HT-29 (cell line): ENCODE measurements around the gene ATP2A1. TPM values are rescaled to one million over a fixed set of nuclear protein-coding genes. Genes with fewer than 3 reads are reported as not detected.
"Not testable (repeated sequence)": the region's sequence is repeated elsewhere in the genome, so short reads cannot be mapped to it uniquely, and the experiment has no call there.

Source experiments
- DNase-seq: peaks from one replicate; pipeline ENCODE4 v3.0.0-alpha.2; 2015; ENCODE audit warnings: low spot score
- small RNA-seq: library from RNA; depleted of rRNA; stranded (forward); fragments of <200 nt; gene quantifications from one replicate; pipeline ENCODE3, GENCODE V24; 2014
- total RNA-seq: library from RNA; depleted of rRNA; stranded (reverse); fragments of >200 nt; shearing (Covaris generic); gene quantifications from 2 replicates; pipeline ENCODE4 v1.2.3, GENCODE V29; 2014; rRNA removed

The ATP2A1 gene
- total RNA-seq, 1 experiment from 2014 or later, result 2.6 TPM

DNA sequence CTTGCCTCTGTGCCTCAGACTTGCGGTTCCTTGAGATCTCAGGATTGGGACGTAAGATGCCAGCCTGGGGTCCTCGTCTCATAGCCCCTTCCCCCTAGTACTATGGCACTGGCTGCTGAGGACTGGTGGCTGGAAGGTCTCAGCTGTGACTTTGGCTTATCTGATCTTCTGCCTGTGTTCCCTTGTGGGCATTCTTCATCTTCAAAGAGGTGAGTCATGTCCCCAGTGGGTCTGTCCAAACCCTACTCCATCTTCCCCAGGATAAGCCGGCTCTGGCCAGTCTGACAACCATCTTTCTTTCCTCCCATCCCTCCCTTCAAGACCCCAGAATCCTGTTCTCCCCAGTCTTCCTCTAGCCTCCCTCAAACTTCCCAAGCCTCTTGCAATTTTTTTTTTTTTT is 57.1 kb downstream of the ATP2A1 start:
- no peak for DNase-seq

DNA sequence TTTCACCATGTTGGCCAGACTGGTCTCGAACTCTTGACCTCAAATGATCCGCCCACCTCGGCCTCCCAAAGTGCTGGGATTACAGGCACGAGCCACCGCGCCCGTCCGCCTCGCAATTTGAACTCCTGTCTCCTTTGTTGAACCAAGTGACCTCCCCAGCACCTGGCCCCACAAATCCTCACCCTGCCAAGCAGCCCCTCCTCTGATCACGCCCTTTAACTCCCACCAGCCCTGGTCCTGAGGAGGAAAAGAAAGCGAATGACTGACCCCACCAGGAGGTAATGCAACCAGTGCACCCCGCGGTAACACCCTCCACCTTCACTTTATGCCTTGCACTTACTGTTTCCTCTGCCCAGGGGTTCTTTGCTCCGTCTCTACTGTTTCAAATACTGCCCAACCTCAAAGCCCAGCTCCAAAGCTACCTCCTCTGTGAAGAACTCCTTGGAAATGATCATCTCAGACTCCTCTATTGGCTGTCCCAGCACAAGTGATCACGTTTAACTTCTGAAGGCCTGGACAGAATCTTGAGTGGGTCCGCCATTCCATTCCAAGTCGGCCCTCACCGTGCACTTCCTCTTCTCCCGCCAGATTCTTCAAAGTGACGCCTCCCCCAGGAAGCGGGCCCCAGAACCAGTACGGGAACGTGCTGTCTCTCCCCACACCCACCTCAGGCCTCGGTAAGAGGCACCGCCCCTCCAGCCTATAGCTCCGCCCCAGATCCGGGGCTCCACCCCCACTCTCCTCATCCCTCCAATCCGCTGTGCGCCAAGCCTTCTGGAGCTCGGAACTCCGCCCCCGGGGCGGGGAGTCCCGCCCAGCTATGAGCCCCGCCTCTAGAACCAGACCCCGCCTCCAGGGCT is 57.9 kb downstream of the ATP2A1 start:
- DNase-seq, result peak; percentile 96

DNA sequence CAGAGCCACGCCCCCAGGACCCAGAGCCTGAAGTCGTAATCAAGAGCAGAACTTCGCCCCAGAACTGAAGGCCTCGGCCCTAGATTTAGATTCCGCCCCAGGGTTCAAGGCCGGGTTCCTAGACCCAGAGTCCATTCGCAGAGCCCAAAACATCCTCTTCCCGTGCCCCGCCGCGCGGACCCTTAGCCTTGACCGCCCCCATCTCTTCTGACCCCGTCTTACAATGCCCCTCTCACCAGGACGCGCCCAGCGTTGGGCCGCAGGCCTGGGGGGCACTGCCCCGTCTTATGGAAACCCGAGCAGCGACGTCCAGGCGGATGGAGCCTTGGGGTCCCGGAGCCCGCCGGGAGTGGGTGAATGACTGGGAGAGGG is 58.5 kb downstream of the ATP2A1 start:
- DNase-seq, result no peak

DNA sequence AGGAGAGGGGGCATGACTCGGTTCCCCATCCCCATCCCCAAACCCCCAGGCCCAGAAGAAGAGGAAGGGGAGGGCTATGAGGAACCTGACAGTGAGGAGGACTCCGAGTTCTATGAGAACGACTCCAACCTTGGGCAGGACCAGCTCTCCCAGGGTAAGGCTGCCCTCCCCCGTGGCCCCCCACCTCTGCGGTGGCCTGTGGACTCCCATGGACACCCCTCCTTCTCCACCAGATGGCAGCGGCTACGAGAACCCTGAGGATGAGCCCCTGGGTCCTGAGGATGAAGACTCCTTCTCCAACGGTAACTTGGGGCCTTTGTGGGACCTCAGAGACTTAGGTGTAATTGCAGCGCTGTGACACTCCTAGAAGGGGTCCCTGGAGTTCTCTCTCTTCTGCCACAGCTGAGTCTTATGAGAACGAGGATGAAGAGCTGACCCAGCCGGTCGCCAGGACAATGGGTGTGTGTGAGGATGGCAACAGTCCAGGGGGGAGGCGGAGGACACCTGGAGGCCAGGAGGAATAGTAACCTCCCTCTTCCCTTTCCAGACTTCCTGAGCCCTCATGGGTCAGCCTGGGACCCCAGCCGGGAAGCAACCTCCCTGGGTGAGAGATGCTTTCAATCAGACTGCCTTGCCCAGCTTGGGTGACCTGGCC is 59.1 kb downstream of the ATP2A1 start:
- no peak for DNase-seq

DNA sequence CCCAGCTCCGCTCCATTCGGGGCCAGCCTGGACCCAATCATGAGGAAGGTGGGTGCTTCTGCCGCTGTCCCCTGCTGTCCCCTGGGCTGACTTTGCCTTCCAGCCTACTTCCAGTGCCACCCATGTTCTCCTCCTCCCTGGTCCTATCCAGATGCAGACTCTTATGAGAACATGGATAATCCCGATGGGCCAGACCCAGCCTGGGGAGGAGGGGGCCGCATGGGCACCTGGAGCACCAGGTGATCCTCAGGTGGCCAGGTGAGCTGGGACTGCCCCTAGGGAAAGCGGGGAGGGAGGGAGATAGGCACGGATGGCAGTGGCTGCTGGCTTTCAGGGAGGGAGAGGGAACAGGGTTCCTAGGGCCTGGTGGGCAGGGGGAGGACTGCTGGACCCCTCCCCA is 60.4 kb downstream of the ATP2A1 start:
- DNase-seq, result no peak

DNA sequence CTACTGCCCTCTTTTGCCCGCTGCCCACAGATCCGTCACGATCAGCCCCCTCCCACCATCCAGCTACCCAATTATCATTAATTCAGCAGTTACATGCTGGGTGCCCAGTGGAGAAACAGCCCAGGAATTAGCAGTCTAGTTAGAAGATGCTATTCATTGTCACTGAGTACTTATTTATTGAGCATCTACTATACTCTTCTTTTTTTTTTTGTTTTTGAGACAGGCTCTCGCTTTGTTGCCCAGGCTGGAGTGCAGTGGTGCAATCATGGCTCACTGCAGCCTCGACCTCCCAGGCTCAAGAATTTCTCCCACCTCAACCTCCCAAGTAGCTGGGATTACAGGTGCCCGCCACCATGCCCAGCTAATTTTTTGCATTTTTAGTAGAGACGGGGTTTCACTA is 61.5 kb downstream of the ATP2A1 start:
- not testable (repeated sequence) for DNase-seq

DNA sequence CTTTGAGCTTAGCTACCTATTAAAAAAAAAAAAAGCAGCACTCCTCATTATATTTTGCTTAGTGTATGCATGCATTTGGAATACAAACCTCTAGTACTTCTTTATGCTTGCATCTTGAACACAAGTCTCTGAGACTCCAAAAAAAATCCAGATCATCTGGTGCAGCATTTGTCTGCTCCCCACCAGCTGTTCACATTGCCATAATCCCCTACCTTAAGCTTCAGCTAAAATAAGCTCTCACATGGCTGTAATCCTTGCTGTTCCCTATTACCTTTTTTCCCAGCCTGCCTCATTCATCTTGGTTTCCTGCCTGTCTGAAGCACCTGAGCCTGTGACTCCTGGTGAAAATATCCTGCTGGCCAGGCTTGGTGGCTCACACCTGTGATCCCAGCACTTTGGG is 65.0 kb downstream of the ATP2A1 start:
- DNase-seq, result no peak

DNA sequence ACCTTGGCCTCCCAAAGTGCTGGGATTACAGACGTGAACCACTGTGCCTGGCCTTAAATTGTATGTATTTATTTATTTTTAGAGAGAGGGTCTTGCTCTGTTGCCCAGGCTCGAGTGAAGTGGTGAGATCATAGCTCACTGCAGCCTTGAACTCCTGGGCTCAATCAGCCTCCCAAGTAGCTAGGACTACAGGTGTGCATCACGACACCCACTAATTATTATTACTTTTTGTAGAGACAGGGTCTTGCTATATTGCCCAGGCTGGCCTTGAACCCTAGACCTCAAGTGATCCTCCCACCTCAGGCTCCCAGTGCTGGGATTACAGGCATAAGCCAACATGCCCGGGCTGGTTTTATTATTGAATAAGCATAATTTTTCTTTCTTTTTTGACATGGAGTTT is 68.4 kb downstream of the ATP2A1 start:
- no peak for DNase-seq

DNA sequence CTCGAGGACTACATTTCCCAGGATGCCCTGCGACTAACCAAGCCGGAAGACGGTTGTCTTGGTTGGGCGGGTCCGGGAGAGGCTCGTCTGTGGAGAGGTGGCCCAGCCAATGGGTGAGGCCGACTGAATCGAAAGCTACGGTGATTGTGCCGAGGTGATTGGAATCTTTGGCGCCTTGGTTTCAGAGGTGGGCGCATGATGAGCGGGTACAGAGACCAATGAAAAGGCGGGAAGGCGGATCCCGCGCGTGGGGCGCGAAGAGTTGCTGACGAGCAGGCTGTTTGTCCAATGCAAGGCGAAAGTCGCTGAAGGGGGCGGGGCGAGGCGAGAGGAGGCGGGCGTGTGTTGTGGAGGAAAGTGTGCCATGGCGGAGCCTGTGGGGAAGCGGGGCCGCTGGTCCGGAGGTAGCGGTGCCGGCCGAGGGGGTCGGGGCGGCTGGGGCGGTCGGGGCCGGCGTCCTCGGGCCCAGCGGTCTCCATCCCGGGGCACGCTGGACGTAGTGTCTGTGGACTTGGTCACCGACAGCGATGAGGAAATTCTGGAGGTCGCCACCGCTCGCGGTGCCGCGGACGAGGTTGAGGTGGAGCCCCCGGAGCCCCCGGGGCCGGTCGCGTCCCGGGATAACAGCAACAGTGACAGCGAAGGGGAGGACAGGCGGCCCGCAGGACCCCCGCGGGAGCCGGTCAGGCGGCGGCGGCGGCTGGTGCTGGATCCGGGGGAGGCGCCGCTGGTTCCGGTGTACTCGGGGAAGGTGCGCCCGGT is 72.5 kb downstream of the ATP2A1 start, which contains the start of gene NFATC2IP:
Gene NFATC2IP (plus strand): TSS at position 290 of the 762 bp plus-strand sequence. CDS start 75 bp downstream, at position 365.
- DNase-seq, result peak; percentile 99

DNA sequence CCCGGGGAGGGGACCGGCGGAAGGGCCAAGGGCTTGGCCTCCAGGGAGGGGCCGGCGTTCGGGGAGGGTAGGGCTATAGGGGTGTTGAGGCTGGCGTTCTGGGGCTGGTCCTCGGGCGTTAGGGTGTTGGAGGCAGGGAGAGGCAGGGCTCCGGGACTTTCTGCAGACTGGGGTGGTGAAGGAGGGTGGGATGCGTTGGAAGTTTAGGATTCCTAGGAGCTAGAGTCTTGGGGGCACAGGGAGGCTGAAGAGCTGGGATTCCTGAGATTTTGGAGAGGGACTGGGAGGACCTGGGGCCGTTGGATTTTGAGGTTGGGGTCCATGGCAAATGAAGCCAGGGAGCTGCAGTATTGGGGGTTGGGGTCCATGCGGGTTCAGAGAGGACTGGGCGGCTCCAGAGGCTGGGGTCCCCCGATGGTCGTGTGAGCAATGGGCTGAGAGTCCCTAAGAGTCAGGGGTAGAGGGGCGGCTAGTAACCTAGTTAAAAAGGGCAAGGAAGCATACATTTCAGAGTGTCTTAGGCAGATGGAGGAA is 73.2 kb downstream of the ATP2A1 start:
- DNase-seq, result peak; percentile 20

Small RNA genes within 50 kb of the gene (small RNA-seq; reads per million reads assigned to genes)
- gene RF00416, result not detected

Other genes starting within 250 kb of the ATP2A1 start
- 0.15 and 0.42 TPM in 2 replicates for gene NPIPB8, start 240.4 kb upstream of the ATP2A1 start, total RNA-seq
- gene EIF3C, start 167.0 kb upstream of the ATP2A1 start, total RNA-seq, result 358 and 396 TPM in 2 replicates
- 1.2 TPM in 1 of 2 replicates, not detected in the other for gene NPIPB9, start 126.7 kb upstream of the ATP2A1 start, total RNA-seq
- gene ATXN2L, start 55.5 kb upstream of the ATP2A1 start, total RNA-seq, result 74.1 and 86.9 TPM in 2 replicates
- 376 and 403 TPM in 2 replicates for gene TUFM, start 32.1 kb upstream of the ATP2A1 start, total RNA-seq
- 38.9 and 50.2 TPM in 2 replicates for gene SH2B1, start 14.6 kb upstream of the ATP2A1 start, total RNA-seq
- gene RABEP2, start 46.8 kb downstream of the ATP2A1 start, total RNA-seq, result 47.3 and 59.1 TPM in 2 replicates
- gene CD19, start 53.5 kb downstream of the ATP2A1 start, total RNA-seq, result not detected in 2 replicates
- gene NFATC2IP, start 72.4 kb downstream of the ATP2A1 start, total RNA-seq, result 54.8 and 66.3 TPM in 2 replicates
- gene SPNS1, start 96.3 kb downstream of the ATP2A1 start, total RNA-seq, result 79.6 and 88.8 TPM in 2 replicates
- gene LAT, start 106.6 kb downstream of the ATP2A1 start, total RNA-seq, result 14.8 and 22.7 TPM in 2 replicates